Bronchial epithelial cell (primary cell): ENCODE measurements around the gene WAS. TPM values are rescaled to one million over a fixed set of nuclear protein-coding genes. Genes with fewer than 3 reads are reported as not detected.
"Not testable (repeated sequence)": the region's sequence is repeated elsewhere in the genome, so short reads cannot be mapped to it uniquely, and the experiment has no call there.

Experiments used
- DNase-seq: peaks from one replicate; pipeline ENCODE4 v3.0.0-alpha.2; 2010; ENCODE audit warnings: low read depth
- FAIRE-seq: peaks from 2 replicates; lab custom pipeline; 2011; peaks lifted over from hg19 to GRCh38; lab: Jason Lieb, UNC
- H3K27me3 ChIP-seq: 2 replicates; pipeline ENCODE4 v1.5.1; 2011; ENCODE audit warnings: low read length; ENCODE audit not compliant: control insufficient read depth, insufficient read depth
- H3K36me3 ChIP-seq: 2 replicates; pipeline ENCODE4 v1.5.1; 2011; ENCODE audit warnings: low read length; ENCODE audit not compliant: control insufficient read depth, insufficient read depth
- H3K4me3 ChIP-seq: 2 replicates; pipeline ENCODE4 v1.5.1; 2011; ENCODE audit warnings: mild to moderate bottlenecking, low read depth, low read length, control low read depth
- total RNA-seq: library from RNA; depleted of rRNA; stranded (reverse); fragments of >200 nt; gene quantifications from 2 replicates; pipeline ENCODE4 v1.2.1, GENCODE V29; 2014
- TF ChIP-seq, protein P1 (sequence below): IDR thresholded peaks from 2 replicates; pipeline ENCODE4 v1.5.1; 2011; ENCODE audit warnings: mild to moderate bottlenecking, moderate library complexity, low read length, control low read depth, inconsistent platforms; ENCODE audit not compliant: insufficient read depth, severe bottlenecking

The WAS gene
- total RNA-seq: not detected in 2 replicates

DNA sequence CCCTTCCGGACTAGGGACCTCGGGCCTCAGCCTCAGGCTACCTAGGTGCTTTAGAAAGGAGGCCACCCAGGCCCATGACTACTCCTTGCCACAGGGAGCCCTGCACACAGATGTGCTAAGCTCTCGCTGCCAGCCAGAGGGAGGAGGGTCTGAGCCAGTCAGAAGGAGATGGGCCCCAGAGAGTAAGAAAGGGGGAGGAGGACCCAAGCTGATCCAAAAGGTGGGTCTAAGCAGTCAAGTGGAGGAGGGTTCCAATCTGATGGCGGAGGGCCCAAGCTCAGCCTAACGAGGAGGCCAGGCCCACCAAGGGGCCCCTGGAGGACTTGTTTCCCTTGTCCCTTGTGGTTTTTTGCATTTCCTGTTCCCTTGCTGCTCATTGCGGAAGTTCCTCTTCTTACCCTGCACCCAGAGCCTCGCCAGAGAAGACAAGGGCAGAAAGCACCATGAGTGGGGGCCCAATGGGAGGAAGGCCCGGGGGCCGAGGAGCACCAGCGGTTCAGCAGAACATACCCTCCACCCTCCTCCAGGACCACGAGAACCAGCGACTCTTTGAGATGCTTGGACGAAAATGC, at the start of gene WAS:
WAS (plus strand) TSS at position 389 of the 572 bp plus-strand sequence; CDS start at position 444, 55 bp downstream.
- FAIRE-seq (no peak), DNase-seq (no peak)
- H3K27me3 ChIP-seq: no peaks in the 10 kb centered on the region
- no peak within 1 kb of the TSS for H3K4me3 ChIP-seq
- no peaks in the 10 kb centered on the region for H3K36me3 ChIP-seq
- TF ChIP-seq, protein P1, sequence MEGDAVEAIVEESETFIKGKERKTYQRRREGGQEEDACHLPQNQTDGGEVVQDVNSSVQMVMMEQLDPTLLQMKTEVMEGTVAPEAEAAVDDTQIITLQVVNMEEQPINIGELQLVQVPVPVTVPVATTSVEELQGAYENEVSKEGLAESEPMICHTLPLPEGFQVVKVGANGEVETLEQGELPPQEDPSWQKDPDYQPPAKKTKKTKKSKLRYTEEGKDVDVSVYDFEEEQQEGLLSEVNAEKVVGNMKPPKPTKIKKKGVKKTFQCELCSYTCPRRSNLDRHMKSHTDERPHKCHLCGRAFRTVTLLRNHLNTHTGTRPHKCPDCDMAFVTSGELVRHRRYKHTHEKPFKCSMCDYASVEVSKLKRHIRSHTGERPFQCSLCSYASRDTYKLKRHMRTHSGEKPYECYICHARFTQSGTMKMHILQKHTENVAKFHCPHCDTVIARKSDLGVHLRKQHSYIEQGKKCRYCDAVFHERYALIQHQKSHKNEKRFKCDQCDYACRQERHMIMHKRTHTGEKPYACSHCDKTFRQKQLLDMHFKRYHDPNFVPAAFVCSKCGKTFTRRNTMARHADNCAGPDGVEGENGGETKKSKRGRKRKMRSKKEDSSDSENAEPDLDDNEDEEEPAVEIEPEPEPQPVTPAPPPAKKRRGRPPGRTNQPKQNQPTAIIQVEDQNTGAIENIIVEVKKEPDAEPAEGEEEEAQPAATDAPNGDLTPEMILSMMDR: no peak

DNA sequence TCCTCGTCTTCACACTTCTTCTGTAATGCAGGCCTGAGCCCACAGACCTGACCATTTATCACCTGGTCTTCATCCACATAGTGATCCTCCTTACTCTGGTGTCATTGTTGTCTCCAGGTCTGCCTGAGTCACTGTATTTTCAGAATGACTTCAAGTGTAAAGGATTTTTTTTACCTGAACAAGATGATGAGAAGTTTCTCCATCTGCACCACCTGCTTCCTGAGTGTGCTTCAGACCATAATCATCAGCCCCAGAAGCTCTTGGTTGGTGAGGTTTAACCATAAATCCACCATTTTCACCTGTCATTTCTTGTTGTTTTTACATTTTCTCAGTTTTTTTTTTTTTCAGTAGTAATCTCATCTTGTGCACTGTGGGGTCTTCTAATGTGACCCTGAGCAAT, 47.3 kb upstream of the WAS start:
- Histone ChIP-seq H3K4me3 (no peak overlapping the region), H3K36me3 (no peaks in the 10 kb centered on the region), H3K27me3 (no peaks in the 10 kb centered on the region)
- TF ChIP-seq, protein P1: no peak
- no peak for FAIRE-seq
- DNase-seq: no peak

DNA sequence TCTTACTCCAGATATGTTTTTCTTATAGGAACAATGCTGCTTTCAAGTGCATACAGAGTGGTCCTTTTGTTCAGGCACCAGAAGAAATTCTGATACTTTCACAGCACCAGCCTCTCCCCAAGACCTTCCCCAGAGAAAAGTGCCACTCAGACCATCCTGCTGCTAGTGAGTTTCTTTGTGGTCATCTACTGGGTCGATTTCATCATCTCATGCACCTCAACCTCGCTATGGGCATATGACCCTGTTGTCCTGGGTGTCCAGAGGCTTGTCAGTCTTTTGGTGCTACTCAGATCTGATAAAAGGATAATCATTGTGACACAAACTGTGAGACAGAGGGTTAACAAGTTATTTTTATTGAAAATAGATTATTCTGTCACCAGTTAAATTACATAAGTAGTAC, 46.8 kb upstream of the WAS start:
- DNase-seq: no peak
- FAIRE-seq: no peak
- Histone ChIP-seq H3K4me3 (no peak overlapping the region), H3K27me3 (no peaks in the 10 kb centered on the region), H3K36me3 (no peaks in the 10 kb centered on the region)
- TF ChIP-seq, protein P1: no peak

DNA sequence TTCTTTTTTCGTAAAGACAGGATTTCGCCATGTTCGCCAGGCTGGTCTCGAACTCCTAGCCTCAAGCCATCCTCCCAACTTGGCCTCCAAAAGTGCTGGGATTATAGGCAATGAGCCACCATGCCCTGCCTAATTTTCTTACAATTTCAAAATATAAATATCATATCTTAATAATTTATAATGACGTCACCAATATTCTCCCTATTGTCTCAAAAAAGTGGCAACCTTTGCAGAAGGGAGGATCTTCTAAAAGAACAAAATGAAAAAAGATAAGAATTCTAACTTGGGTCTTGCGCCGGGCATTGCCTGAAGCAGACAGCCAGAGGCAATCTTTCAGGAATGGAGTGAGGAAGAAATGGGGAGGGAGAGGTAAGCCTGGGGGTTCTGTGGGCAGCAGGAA, 37.9 kb upstream of the WAS start:
- Histone ChIP-seq H3K4me3 (no peak overlapping the region), H3K36me3 (no peaks in the 10 kb centered on the region), H3K27me3 (no peaks in the 10 kb centered on the region)
- no peak for FAIRE-seq
- DNase-seq: no peak
- TF ChIP-seq, protein P1: no peak

DNA sequence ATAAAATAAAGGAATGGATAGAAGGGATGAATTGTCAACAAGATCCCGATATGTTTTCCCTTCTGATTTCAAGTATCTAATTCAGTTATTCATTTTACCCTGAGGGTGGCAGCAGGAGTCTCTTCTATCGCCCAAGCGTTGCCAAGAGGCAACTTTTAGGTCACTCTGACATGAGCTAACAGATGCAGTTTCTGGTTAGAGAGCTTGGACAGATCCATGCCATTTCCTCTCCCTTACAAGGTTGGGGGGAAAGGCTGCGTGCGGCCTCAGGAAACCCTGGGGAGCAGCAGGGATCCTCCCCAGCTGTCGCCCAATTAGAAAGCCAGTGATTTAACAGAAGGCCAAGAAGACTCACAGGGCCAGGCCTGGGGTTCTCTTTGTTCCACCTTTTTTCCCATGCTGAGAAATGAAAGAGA, 35.3 kb upstream of the WAS start:
- H3K36me3 ChIP-seq: no peaks in the 10 kb centered on the region
- peak; percentile 25 for DNase-seq
- H3K4me3 ChIP-seq: no peak overlapping the region
- H3K27me3 ChIP-seq: no peaks in the 10 kb centered on the region
- no peak for FAIRE-seq
- TF ChIP-seq, protein P1: no peak

DNA sequence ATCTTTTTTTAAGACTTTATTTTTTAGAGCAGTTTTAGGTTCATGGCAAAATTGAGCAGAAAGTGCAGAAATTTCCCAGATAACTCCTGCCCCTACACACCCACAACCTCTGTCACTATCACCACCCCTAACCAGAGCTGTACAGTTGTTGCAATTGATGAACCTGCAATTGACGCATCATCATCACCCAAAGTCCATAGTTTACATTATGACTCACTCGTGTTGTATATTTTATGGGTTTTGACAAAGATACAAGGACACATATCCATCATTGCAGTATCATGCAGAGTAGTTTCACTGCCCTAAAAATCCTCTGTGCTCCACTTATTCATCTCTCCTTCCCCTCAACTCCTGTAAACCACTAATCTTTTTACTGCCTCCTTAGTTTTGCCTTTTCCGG, 34.5 kb upstream of the WAS start:
- no peak for FAIRE-seq
- DNase-seq: peak; percentile 10
- Histone ChIP-seq H3K36me3 (no peaks in the 10 kb centered on the region), H3K27me3 (no peaks in the 10 kb centered on the region), H3K4me3 (no peak overlapping the region)
- TF ChIP-seq, protein P1: no peak

DNA sequence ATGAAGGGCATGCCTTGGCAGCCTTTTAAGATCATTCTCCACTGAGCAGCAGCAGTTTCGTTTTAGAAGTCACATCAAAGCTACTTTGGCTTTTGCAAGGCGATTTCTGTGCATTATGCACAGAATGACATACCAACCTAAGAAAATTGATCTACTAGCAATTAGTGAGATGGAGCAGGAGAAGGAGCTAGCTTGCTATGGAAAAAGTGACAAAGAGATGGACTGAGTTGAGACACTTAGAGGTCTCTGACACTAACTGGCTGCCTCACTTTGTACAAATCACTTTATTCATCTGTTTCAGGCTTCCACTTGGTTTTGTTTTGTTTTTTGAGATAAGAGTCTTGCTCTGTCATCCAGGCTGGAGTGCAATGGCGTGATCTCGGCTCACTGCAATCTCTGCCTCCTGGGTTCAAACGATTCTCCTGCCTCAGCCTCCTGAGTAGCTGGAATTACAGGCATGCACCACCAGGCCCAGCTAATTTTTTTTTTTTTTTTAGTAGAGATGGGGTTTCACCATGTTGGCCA, 31.5 kb upstream of the WAS start:
- H3K27me3 ChIP-seq, DNase-seq, H3K36me3 ChIP-seq, FAIRE-seq, H3K4me3 ChIP-seq: not testable (repeated sequence)

DNA sequence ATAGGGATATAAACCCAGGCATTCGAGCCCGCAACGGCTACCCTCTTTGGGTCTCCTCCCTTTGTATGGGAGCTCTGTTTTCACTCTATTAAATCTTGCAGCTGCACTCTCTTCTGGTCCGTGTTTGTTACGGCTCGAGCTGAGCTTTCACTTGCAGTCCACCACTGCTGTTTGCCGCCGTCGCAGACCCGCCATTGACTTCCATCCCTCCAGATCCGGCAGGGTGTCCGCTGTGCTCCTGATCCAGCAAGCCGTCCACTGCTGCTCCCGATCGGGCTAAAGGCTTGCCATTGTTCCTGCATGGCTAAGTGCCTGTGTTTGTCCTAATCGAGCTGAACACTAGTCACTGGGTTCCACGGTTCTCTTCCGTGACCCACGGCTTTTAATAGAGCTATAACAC, 28.9 kb upstream of the WAS start:
- not testable (repeated sequence) for H3K4me3 ChIP-seq, H3K27me3 ChIP-seq, H3K36me3 ChIP-seq, FAIRE-seq, DNase-seq
